ENCODE data around the gene REPS1. TPM values are rescaled to one million over a fixed set of nuclear protein-coding genes. Genes with fewer than 3 reads are reported as not detected.

Gene REPS1
- total RNA-seq, 3 donors from 2014 or later (not counting 1 experiment from before 2014, with no cell fraction given) = 59.9 to 80.4 (median 66.4) TPM

DNA sequence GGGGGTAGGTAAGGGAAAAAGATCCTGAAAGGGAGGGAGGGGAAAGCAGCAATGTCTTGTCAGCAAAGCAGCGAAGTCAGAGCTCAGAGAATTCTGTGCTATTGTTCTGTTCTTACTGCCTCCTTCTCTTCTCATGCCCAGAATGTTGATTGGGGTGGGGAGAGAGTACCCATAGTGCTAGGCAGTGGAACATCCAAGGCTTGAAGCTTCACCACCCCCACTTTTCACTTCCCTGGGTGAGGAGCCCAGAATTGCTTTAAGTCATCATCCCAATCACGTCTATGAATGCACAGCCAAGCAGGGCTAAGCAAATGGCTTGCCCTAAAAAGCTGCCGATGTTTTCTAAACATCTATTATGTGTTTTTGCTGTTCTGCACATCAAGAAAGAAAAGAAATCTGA lies 16.5 kb downstream of the REPS1 start:
- Histone ChIP-seq H3K36me3 (ENCODE audit: control insufficient read depth, insufficient read depth, low read length) (no peaks in the 10 kb centered on the region), H3K4me3 (ENCODE audit: low read length) (no peak overlapping the region), H3K27me3 (ENCODE audit: control insufficient read depth, insufficient read depth, low read length) (no peaks in the 10 kb centered on the region), H3K9me3 (ENCODE audit: control insufficient read depth, insufficient read depth, low read length) (no peaks in the 10 kb centered on the region), H3K4me1 (ENCODE audit: control insufficient read depth, insufficient read depth, low read length) (peaks cover 17% of the 10 kb centered on the region), H3K27ac (ENCODE audit: low read length) (no peak overlapping the region)
- Mint-ChIP-seq H3K4me3 (no peak overlapping the region), H3K27me3 (ENCODE audit: low read depth in 2 of 2) (no peaks in the 10 kb centered on the region), H3K9me3 (no peaks in the 10 kb centered on the region), H3K27ac (peak overlapping the region; percentile 2 to 64), H3K36me3 (no peaks in the 10 kb centered on the region), H3K4me1 (peaks cover 61 to 66% of the 10 kb centered on the region in 2 donors)
- ATAC-seq (no peak), DNase-seq (no peak)
- intact Hi-C loops (cut with micrococcal nuclease) = no loop called here
- TF ChIP-seq, protein P1, sequence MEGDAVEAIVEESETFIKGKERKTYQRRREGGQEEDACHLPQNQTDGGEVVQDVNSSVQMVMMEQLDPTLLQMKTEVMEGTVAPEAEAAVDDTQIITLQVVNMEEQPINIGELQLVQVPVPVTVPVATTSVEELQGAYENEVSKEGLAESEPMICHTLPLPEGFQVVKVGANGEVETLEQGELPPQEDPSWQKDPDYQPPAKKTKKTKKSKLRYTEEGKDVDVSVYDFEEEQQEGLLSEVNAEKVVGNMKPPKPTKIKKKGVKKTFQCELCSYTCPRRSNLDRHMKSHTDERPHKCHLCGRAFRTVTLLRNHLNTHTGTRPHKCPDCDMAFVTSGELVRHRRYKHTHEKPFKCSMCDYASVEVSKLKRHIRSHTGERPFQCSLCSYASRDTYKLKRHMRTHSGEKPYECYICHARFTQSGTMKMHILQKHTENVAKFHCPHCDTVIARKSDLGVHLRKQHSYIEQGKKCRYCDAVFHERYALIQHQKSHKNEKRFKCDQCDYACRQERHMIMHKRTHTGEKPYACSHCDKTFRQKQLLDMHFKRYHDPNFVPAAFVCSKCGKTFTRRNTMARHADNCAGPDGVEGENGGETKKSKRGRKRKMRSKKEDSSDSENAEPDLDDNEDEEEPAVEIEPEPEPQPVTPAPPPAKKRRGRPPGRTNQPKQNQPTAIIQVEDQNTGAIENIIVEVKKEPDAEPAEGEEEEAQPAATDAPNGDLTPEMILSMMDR (IDR thresholded peaks at IDR 0.05) = no peak
- 91% methylated on average over 3 of the region's 3 CpGs for WGBS (ENCODE audit: insufficient coverage)

DNA sequence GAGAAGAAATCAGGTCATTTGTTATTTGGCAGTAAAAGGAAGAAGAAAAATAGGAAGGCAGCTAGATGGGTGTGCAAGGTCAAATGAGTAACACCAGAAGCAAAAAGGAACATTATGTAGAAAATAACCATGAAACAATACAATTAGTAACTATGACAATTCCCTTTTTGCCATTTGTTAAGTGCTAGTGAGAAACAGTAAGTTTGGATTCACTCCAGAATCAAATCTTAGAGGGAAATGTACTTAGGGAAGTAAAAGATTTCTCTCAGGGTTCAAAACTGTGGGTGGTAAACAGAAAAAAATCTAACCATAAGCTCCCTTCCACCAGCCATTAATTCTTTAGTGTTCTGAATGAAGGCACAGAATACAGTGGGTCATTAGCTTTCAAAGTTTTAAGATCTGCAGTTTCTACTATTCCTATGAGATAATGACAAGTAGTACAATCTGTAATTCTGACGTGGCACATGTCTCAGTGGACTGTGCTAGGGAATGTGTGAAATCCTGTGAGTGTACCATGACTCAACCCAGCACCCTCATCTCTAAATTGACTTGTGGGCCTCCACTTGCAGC lies 17.1 kb downstream of the REPS1 start:
- TF ChIP-seq, protein P1 (IDR thresholded peaks at IDR 0.05) = no peak
- Histone ChIP-seq H3K9me3 (ENCODE audit: control insufficient read depth, insufficient read depth, low read length) (no peaks in the 10 kb centered on the region), H3K27ac (ENCODE audit: low read length) (peak overlapping the region; percentile 22), H3K27me3 (ENCODE audit: control insufficient read depth, insufficient read depth, low read length) (no peaks in the 10 kb centered on the region), H3K4me1 (ENCODE audit: control insufficient read depth, insufficient read depth, low read length) (peaks cover 17% of the 10 kb centered on the region), H3K36me3 (ENCODE audit: control insufficient read depth, insufficient read depth, low read length) (no peaks in the 10 kb centered on the region), H3K4me3 (ENCODE audit: low read length) (no peak overlapping the region)
- ATAC-seq = peak; percentile 88 to 94 (median 93)
- no peaks in the 10 kb centered on the region for H3K9me3 Mint-ChIP-seq
- H3K4me3 Mint-ChIP-seq = peak overlapping the region; percentile 9
- H3K4me1 Mint-ChIP-seq = peaks cover 60 to 68% of the 10 kb centered on the region in 2 donors
- WGBS (ENCODE audit: insufficient coverage) = 17% methylated on average over 1 of the region's 1 CpG
- H3K36me3 Mint-ChIP-seq = no peaks in the 10 kb centered on the region
- intact Hi-C loops (cut with micrococcal nuclease) = no loop called here
- H3K27me3 Mint-ChIP-seq (ENCODE audit: low read depth in 2 of 2) = no peaks in the 10 kb centered on the region
- peak overlapping the region; percentile 2 to 64 for H3K27ac Mint-ChIP-seq
- peak in 1 of 2 donors; percentile 41 for DNase-seq

DNA sequence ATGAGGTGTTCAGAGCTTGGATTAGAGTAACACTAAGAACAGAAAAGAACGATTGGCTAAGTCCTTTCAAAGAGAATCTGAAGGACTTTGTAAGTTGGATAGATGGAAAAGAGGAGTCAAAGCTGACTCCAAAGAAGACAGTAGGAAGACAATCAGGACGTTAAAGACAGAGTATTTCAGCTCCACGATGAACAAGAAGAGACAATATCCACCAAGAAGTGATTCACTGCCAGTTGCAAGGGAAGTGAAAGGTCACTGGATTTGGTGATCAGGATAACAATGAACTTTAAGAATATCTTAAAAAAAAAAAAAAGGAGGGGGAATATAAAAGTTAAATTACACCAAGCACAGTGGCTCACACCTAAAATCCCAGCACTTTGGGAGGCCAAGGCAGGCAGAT lies 17.9 kb downstream of the REPS1 start:
- no peaks in the 10 kb centered on the region for H3K36me3 ChIP-seq (ENCODE audit: control insufficient read depth, insufficient read depth, low read length)
- TF ChIP-seq, protein P1 (IDR thresholded peaks at IDR 0.05) = no peak
- H3K4me3 ChIP-seq (ENCODE audit: low read length) = no peak overlapping the region
- H3K4me1 Mint-ChIP-seq = peaks cover 58 to 66% of the 10 kb centered on the region in 2 donors
- H3K4me3 Mint-ChIP-seq = no peak overlapping the region
- no peak for DNase-seq
- WGBS (ENCODE audit: insufficient coverage) = 90% methylated on average over 3 of the region's 3 CpGs
- no peaks in the 10 kb centered on the region for H3K36me3 Mint-ChIP-seq
- no peak for ATAC-seq
- intact Hi-C loops (cut with micrococcal nuclease) = no loop called here
- H3K9me3 ChIP-seq (ENCODE audit: control insufficient read depth, insufficient read depth, low read length) = no peaks in the 10 kb centered on the region
- no peaks in the 10 kb centered on the region for H3K9me3 Mint-ChIP-seq
- H3K4me1 ChIP-seq (ENCODE audit: control insufficient read depth, insufficient read depth, low read length) = peaks cover 17% of the 10 kb centered on the region
- H3K27me3 Mint-ChIP-seq (ENCODE audit: low read depth in 2 of 2) = no peaks in the 10 kb centered on the region
- H3K27me3 ChIP-seq (ENCODE audit: control insufficient read depth, insufficient read depth, low read length) = no peaks in the 10 kb centered on the region
- H3K27ac Mint-ChIP-seq = peak overlapping the region in 1 of 2 donors; percentile 64
- no peak overlapping the region for H3K27ac ChIP-seq (ENCODE audit: low read length)

DNA sequence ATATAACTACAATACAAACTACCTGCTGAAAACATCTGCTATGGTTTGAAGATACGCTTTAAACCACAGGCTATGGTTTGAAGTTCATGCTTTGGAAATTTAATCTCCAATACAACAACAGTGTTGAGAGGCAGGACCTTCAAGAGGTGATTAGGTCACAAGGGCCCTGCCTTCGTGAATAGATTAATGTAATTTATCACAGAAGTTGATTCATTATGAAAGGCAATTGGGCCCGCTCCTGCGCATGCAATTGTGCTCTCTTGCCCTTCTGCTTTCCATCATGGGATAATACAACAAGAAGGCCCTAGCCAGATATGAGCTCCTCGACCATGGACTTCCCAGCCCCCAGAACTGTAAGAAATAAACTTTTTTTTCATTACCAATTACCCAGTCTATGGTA lies 21.2 kb downstream of the REPS1 start:
- TF ChIP-seq, protein P1 (IDR thresholded peaks at IDR 0.05) = no peak
- 93% methylated on average over 5 of the region's 5 CpGs for WGBS (ENCODE audit: insufficient coverage)
- peak overlapping the region in 1 of 2 donors; percentile 11 for H3K27ac Mint-ChIP-seq

More for the DNA sequence above, 21.2 kb downstream of the REPS1 start:
- H3K36me3 Mint-ChIP-seq = no peaks in the 10 kb centered on the region
- H3K9me3 Mint-ChIP-seq = no peaks in the 10 kb centered on the region
- H3K27me3 Mint-ChIP-seq (ENCODE audit: low read depth in 2 of 2) = no peaks in the 10 kb centered on the region
- H3K4me1 Mint-ChIP-seq = peaks cover 32 to 41% of the 10 kb centered on the region in 2 donors
- no peak overlapping the region for H3K27ac ChIP-seq (ENCODE audit: low read length)
- no peak for ATAC-seq
- H3K4me3 Mint-ChIP-seq = no peak overlapping the region
- H3K9me3 ChIP-seq (ENCODE audit: control insufficient read depth, insufficient read depth, low read length) = no peaks in the 10 kb centered on the region
- intact Hi-C loops (cut with micrococcal nuclease) = no loop called here
- DNase-seq = no peak
- H3K4me1 ChIP-seq (ENCODE audit: control insufficient read depth, insufficient read depth, low read length) = peaks cover 12% of the 10 kb centered on the region
- no peaks in the 10 kb centered on the region for H3K36me3 ChIP-seq (ENCODE audit: control insufficient read depth, insufficient read depth, low read length)
- no peak overlapping the region for H3K4me3 ChIP-seq (ENCODE audit: low read length)
- H3K27me3 ChIP-seq (ENCODE audit: control insufficient read depth, insufficient read depth, low read length) = no peaks in the 10 kb centered on the region

Measured in natural killer cell (primary cell).